Lower leg skin (tissue), 4 donors: ENCODE measurements around the gene CATSPER1. TPM values are rescaled to one million over a fixed set of nuclear protein-coding genes. Genes with fewer than 3 reads are reported as not detected.

Source experiments
- DNase-seq, 2 donors: peaks; one replicate each; pipeline ENCODE4 v3.0.0-alpha.2; 2019; ENCODE audit warnings: low spot score in 2 of 2
- H3K4me3 ChIP-seq: fragments of 200-600 bp; sonication (generic); 2 replicates; pipeline ENCODE4 v1.5.1; 2017; ENCODE audit warnings: mild to moderate bottlenecking, low read depth; ENCODE audit not compliant: poor library complexity, severe bottlenecking
- POLR2A ChIP-seq, 2 donors: fragments of 450-650 bp; IDR thresholded peaks; one replicate each; pipeline ENCODE4 v1.6.1; 2016 to 2017; ENCODE audit warnings: antibody characterized with exemption in 2 of 2, mild to moderate bottlenecking in 1 of 2, moderate library complexity in 1 of 2
- WGBS, 2 donors: methylation state at CpG; one replicate each; pipeline ENCODE4 v1.1.5; 2018; 5-methylcytosine and 5-hydroxymethylcytosine counted together
- intact Hi-C: fragments of 100-400 bp; cut with DNase I; formaldehyde crosslinking; loops from one replicate; pipeline ENCODE4 v1.15.0; 2023; ENCODE audit warnings: low total_unique reads
- total RNA-seq, 4 donors: library from RNA; depleted of rRNA; stranded (reverse); fragments of >200 nt; gene quantifications; one replicate each; pipeline ENCODE4 v1.1.0, GENCODE V29; 2016
- TF ChIP-seq, protein P1 (sequence below), 3 donors: fragments of 450-650 bp; IDR thresholded peaks; one replicate each; pipeline ENCODE4 v1.5.1; 2016; ENCODE audit warnings: antibody characterized with exemption in 3 of 3, mild to moderate bottlenecking in 3 of 3, moderate library complexity in 2 of 3

CATSPER1 gene
- total RNA-seq, 4 donors from 2014 or later, result not detected

DNA sequence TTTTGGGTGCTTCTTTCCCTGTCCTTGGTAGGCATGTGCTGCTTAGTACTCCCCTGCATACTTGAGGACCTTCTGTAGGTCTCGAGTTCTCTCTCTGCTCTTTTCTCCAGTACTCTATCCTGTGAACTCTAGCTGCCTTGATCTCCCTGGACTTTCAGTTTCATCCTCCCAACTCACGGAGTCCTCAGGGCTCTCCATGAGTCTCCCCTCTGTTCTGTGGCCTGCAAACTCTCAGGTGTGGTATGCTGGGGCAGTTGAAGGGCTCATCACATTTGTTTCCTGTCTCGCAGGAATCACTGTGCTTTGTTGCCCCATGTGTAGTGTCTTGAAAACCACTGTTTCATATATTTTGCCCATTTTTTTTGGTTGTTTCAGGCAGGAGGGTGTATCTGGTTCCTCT is 40.5 kb upstream of the CATSPER1 start:
- TF ChIP-seq, protein P1, sequence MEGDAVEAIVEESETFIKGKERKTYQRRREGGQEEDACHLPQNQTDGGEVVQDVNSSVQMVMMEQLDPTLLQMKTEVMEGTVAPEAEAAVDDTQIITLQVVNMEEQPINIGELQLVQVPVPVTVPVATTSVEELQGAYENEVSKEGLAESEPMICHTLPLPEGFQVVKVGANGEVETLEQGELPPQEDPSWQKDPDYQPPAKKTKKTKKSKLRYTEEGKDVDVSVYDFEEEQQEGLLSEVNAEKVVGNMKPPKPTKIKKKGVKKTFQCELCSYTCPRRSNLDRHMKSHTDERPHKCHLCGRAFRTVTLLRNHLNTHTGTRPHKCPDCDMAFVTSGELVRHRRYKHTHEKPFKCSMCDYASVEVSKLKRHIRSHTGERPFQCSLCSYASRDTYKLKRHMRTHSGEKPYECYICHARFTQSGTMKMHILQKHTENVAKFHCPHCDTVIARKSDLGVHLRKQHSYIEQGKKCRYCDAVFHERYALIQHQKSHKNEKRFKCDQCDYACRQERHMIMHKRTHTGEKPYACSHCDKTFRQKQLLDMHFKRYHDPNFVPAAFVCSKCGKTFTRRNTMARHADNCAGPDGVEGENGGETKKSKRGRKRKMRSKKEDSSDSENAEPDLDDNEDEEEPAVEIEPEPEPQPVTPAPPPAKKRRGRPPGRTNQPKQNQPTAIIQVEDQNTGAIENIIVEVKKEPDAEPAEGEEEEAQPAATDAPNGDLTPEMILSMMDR (IDR thresholded peaks at IDR 0.05), result no peak
- TF ChIP-seq POLR2A (IDR thresholded peaks at IDR 0.05), result no peak
- DNase-seq, result no peak
- H3K4me3 ChIP-seq, result no peak overlapping the region
- intact Hi-C loops, result no loop called here
- WGBS, 2 donors, result 83 to 87% methylated on average over 3 of the region's 3 CpGs

DNA sequence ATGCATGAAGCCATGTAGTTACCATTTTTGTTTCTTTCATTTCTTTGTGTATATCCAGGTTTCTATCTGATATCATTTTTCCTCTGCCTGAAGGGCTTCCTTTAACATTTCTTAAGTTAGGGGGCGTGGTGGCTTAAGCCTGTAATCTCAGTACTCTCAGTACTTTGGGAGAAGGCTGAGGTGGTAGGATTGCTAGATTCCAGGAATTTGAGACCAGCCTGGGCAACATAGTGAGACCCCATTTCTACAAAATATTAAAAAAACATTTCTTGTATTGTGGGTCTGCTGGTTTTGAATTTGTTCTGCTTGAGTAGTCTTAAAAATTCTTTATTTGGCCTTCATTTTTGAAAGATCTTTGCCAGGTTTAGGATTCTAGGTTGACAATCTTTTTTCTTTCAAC is 38.3 kb upstream of the CATSPER1 start:
- TF ChIP-seq POLR2A (IDR thresholded peaks at IDR 0.05), result no peak
- TF ChIP-seq, protein P1 (IDR thresholded peaks at IDR 0.05), result no peak
- no peak for DNase-seq
- H3K4me3 ChIP-seq, result no peak overlapping the region
- 96 to 100% methylated on average over 1 of the region's 1 CpG for WGBS, 2 donors
- intact Hi-C loops, result no loop called here

DNA sequence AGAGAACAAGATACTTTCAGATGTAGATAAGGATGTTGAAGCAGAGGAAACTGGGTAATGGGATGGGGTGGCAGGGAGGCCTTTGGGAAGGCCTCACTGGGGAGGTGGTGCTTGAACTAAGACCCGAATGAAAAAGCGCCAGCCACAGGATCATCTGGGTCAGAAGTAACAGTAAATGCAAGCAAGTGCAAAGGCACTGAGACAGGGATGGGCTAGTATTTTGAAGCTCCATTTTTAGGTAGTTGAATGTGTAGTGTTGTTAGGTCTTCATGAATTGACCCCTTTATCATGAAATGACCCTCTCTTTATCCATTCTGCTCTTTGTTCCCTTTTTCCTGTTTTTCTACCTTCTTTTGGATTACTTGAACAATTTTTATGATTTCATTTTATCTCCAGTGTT is 37.6 kb upstream of the CATSPER1 start:
- DNase-seq, result peak in 1 of 2 donors; percentile 64
- no peak for TF ChIP-seq POLR2A (IDR thresholded peaks at IDR 0.05)
- TF ChIP-seq, protein P1 (IDR thresholded peaks at IDR 0.05), result no peak
- no peak overlapping the region for H3K4me3 ChIP-seq
- intact Hi-C loops, result no loop called here
- 92 to 94% methylated on average over 2 of the region's 2 CpGs for WGBS, 2 donors

DNA sequence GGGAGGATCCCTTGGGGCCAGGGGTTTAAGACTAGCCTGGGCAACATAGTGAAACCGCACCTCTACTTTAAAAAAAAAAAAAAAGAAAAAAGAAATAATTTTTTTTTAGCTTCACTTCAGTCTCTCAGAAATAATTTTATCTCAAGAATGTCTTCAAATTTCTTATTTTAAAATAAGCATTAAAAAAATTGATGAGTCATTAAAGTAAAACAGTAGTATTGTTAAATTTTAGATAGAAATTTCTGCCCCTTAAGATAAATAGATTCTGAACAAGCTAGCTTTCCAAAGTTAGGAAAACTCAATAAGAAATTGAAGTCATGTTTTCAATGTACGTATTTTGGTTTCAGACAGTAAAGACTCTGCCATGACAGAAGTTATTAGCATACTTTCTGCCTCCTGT is 36.1 kb upstream of the CATSPER1 start:
- intact Hi-C loops, result no loop called here
- TF ChIP-seq, protein P1 (IDR thresholded peaks at IDR 0.05), result no peak
- TF ChIP-seq POLR2A (IDR thresholded peaks at IDR 0.05), result no peak
- 90% methylated on average over 2 of the region's 2 CpGs for WGBS, 2 donors
- no peak overlapping the region for H3K4me3 ChIP-seq
- peak in 1 of 2 donors; percentile 45 for DNase-seq

DNA sequence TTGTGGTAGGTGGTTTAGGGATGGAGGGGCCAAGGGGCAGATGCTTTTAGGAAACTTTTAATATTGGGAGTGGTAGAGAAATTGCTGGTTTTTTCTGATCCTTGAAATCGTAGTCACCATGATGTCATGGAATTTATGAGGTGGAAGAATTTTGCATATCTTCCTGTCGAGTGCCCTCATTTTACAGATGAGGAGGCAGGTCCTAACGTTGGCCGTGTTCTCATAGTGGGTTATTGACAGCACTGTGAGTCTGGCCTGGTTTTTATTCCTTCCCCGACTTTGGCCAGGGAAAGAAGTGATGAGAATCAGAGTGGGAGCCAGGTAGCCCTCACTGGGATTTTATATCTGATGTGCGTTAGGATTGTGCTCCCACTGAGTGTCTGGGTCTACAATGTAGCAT is 35.0 kb upstream of the CATSPER1 start:
- TF ChIP-seq, protein P1 (IDR thresholded peaks at IDR 0.05), result no peak
- TF ChIP-seq POLR2A (IDR thresholded peaks at IDR 0.05), result no peak
- WGBS, 2 donors, result 77 to 78% methylated on average over 6 of the region's 6 CpGs
- DNase-seq, result peak in 1 of 2 donors; percentile 26
- intact Hi-C loops, result no loop called here
- no peak overlapping the region for H3K4me3 ChIP-seq

DNA sequence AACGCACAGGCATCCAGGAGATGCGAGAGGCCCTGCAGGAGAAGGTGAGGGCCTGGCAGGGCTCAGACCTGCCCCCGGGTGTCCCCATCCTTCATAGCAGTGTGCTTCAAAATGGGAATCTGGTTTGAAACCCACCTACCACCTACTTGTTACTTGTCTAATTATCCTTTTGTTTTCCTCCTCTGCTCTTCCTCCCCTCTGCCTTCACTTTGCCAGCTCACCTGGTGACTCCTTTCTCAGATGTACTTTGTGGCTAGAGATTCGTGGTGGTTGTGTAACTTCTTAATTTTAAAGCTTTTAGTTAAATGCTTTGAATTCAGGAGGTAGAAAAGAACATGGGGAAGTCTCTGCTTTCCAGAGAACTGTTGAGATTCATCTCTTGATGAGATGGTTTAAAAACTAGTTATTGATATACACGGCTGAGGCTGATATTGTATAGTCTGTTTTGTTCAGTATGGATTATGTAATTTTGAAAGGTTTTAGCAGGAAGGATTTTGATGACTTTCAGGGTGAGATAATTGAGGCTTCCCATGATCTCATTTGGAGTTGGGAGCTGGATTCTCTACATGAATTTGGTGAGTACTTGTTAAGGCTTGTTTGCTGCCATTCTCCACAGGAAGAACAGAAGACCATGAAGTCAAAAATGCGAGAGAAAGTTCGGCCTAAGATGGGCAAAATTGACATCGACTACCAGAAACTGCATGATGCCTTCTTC is 33.8 kb upstream of the CATSPER1 start:
- H3K4me3 ChIP-seq, result no peak overlapping the region
- 62 to 70% methylated on average over 8 of the region's 8 CpGs for WGBS, 2 donors
- TF ChIP-seq, protein P1 (IDR thresholded peaks at IDR 0.05), result no peak
- no peak for TF ChIP-seq POLR2A (IDR thresholded peaks at IDR 0.05)
- no peak for DNase-seq
- intact Hi-C loops, result no loop called here
